GM23338 (cell line): ENCODE results near the gene MED13L. TPM values are rescaled to one million over a fixed set of nuclear protein-coding genes. Genes with fewer than 3 reads are reported as not detected.

Experiments
- ATAC-seq: fragments of 200-7000 bp; cut with Tn5 transposase; 3 replicates; pipeline ENCODE4 v1.9.1; 2020
- DNase-seq: peaks from one replicate; pipeline ENCODE4 v3.0.0-alpha.2; 2015; ENCODE audit warnings: low spot score
- H2AFZ ChIP-seq: fragments of 200-600 bp; sonication (generic); 2 replicates; pipeline ENCODE4 v1.8.0; 2016; ENCODE audit warnings: antibody characterized with exemption, mild to moderate bottlenecking, moderate library complexity
- H3F3A ChIP-seq: fragments of 200-600 bp; sonication (generic); replicated peaks from 2 replicates; pipeline ENCODE4 v1.8.0; 2017; ENCODE audit warnings: antibody characterized with exemption, mixed run types, low read depth
- H3K27ac ChIP-seq: fragments of 200-600 bp; sonication (generic); 2 replicates; pipeline ENCODE4 v1.6.1; 2016; ENCODE audit warnings: low read depth
- H3K27me3 ChIP-seq: fragments of 200-600 bp; sonication (generic); 2 replicates; pipeline ENCODE4 v1.8.0; 2016; ENCODE audit warnings: mild to moderate bottlenecking, mixed run types, moderate library complexity; ENCODE audit not compliant: insufficient read depth
- H3K36me3 ChIP-seq: fragments of 200-600 bp; sonication (generic); 2 replicates; pipeline ENCODE4 v1.8.0; 2016; ENCODE audit warnings: mild to moderate bottlenecking; ENCODE audit not compliant: insufficient read depth
- H3K4me1 ChIP-seq: fragments of 200-600 bp; sonication (generic); 2 replicates; pipeline ENCODE4 v1.8.0; 2016; ENCODE audit warnings: mild to moderate bottlenecking, moderate library complexity; ENCODE audit not compliant: insufficient read depth
- H3K4me2 ChIP-seq: fragments of 200-600 bp; sonication (generic); 2 replicates; pipeline ENCODE4 v1.7.1; 2017; ENCODE audit warnings: mixed run types
- H3K4me3 ChIP-seq: fragments of 200-600 bp; sonication (generic); 2 replicates; pipeline ENCODE4 v1.6.1; 2016; ENCODE audit warnings: mixed run types
- H3K79me2 ChIP-seq: fragments of 200-600 bp; sonication (generic); replicated peaks from 2 replicates; pipeline ENCODE4 v1.8.0; 2017; ENCODE audit warnings: mild to moderate bottlenecking; ENCODE audit not compliant: insufficient read depth
- H3K9me2 ChIP-seq: fragments of 200-600 bp; sonication (generic); 2 replicates; pipeline ENCODE4 v1.8.0; 2017; ENCODE audit not compliant: insufficient read depth
- H4K20me1 ChIP-seq: fragments of 200-600 bp; sonication (generic); replicated peaks from 2 replicates; pipeline ENCODE4 v1.8.0; 2017; ENCODE audit warnings: mild to moderate bottlenecking; ENCODE audit not compliant: insufficient read depth
- H3K27ac Mint-ChIP-seq: 2 replicates; pipeline ENCODE4 v1.8.0; 2020; ENCODE audit warnings: inconsistent platforms, mild to moderate bottlenecking, moderate library complexity, mixed read lengths
- H3K27me3 Mint-ChIP-seq: 3 replicates; pipeline ENCODE4 v1.8.0; 2022; ENCODE audit warnings: low read depth, mild to moderate bottlenecking, moderate library complexity, mixed read lengths, inconsistent platforms; ENCODE audit not compliant: insufficient read depth, poor library complexity
- H3K36me3 Mint-ChIP-seq: 3 replicates; pipeline ENCODE4 v1.8.0; 2021; ENCODE audit warnings: low read depth, mild to moderate bottlenecking, inconsistent platforms, moderate library complexity, mixed read lengths
- H3K4me1 Mint-ChIP-seq: 3 replicates; pipeline ENCODE4 v1.8.0; 2020; ENCODE audit warnings: mild to moderate bottlenecking, inconsistent platforms, mixed read lengths
- H3K4me3 Mint-ChIP-seq: 3 replicates; pipeline ENCODE4 v1.8.0; 2021; ENCODE audit warnings: moderate library complexity, mild to moderate bottlenecking, inconsistent platforms, mixed read lengths
- H3K9me3 Mint-ChIP-seq: 3 replicates; pipeline ENCODE4 v1.8.0; 2020; ENCODE audit warnings: moderate library complexity, mild to moderate bottlenecking, inconsistent platforms, mixed read lengths
- CREB1 ChIP-seq: fragments of 250-450 bp; sonication (Bioruptor Pico); IDR thresholded peaks from 2 replicates; pipeline ENCODE4 v1.5.0; 2020; ENCODE audit warnings: low read depth, mild to moderate bottlenecking, moderate library complexity
- CTCF ChIP-seq, 2 experiments: fragments of 200-600 bp in 1 of 2; sonication (generic) in 1 of 2; conservative IDR thresholded peaks; 2 replicates each; pipeline versions ENCODE4 v1.5.1 to v1.6.1; 2016 to 2017; ENCODE audit warnings: antibody characterized with exemption in 2 of 2, low read depth in 2 of 2, mild to moderate bottlenecking in 2 of 2, moderate library complexity in 1 of 2
- EZH2 ChIP-seq: fragments of 200-600 bp; sonication (generic); IDR thresholded peaks from one replicate; pipeline ENCODE4 v1.8.0; 2017; ENCODE audit warnings: antibody characterized with exemption, mild to moderate bottlenecking, low read depth; ENCODE audit not compliant: unreplicated experiment
- EZH2phosphoT487 ChIP-seq: fragments of 200-600 bp; sonication (generic); IDR thresholded peaks from one replicate; pipeline ENCODE4 v1.8.1; 2018; ENCODE audit warnings: antibody characterized with exemption; ENCODE audit not compliant: unreplicated experiment
- JUNB ChIP-seq: IDR thresholded peaks from one replicate; pipeline ENCODE4 v1.6.1; 2016; ENCODE audit warnings: antibody characterized with exemption; ENCODE audit not compliant: unreplicated experiment
- NANOG ChIP-seq: IDR thresholded peaks from 2 replicates; pipeline ENCODE4 v1.6.1; 2016; ENCODE audit warnings: antibody characterized with exemption, borderline replicate concordance
- POLR2AphosphoS5 ChIP-seq: IDR thresholded peaks from 2 replicates; pipeline ENCODE4 v1.6.1; 2016; ENCODE audit warnings: antibody characterized with exemption, low read depth
- STAT1 ChIP-seq: IDR thresholded peaks from one replicate; pipeline ENCODE4 v1.6.1; 2016; ENCODE audit warnings: antibody characterized with exemption; ENCODE audit not compliant: unreplicated experiment
- ZNF114 ChIP-seq: fragments of 250-450 bp; sonication (Bioruptor Pico); IDR thresholded peaks from 2 replicates; pipeline ENCODE4 v1.5.0; 2020; ENCODE audit warnings: mild to moderate bottlenecking, moderate library complexity
- ZNF331 ChIP-seq: fragments of 250-450 bp; sonication (Bioruptor Pico); IDR thresholded peaks from 2 replicates; pipeline ENCODE4 v1.5.0; 2020; ENCODE audit warnings: low read depth, mild to moderate bottlenecking, moderate library complexity
- ZNF462 ChIP-seq: fragments of 250-450 bp; sonication (Bioruptor Pico); IDR thresholded peaks from 2 replicates; pipeline ENCODE4 v1.5.0; 2020; ENCODE audit warnings: mild to moderate bottlenecking, moderate library complexity
- polyA plus RNA-seq: library from polyadenylated mRNA; unstranded; fragments of >200 nt; fragmentation: Nextera tagmentation; extraction: Ambion mirVana; gene quantifications from 2 replicates; pipeline ENCODE4 v1.2.1, GENCODE V29; 2016
- total RNA-seq: library from RNA; depleted of rRNA; stranded (reverse); fragments of >200 nt; shearing (Covaris generic); gene quantifications from 2 replicates; pipeline ENCODE4 v1.2.3, GENCODE V29; 2014

The MED13L gene
- total and polyA plus RNA-seq, 2 experiments from 2014 or later: 20.9 to 73.6 TPM

GRCh38 chr12:116125956-116126566 lies 151.4 kb downstream of the MED13L start:
- H3K9me2 ChIP-seq: no peaks in the 10 kb centered on the region
- H3K27me3 ChIP-seq: no peaks in the 10 kb centered on the region
- Mint-ChIP-seq H3K4me1 (peaks cover 61% of the 10 kb centered on the region), H3K27me3 (no peaks in the 10 kb centered on the region), H3K27ac (peak overlapping the region; percentile 58; the same call in 1 of the 2 replicates), H3K36me3 (no peaks in the 10 kb centered on the region), H3K9me3 (no peaks in the 10 kb centered on the region), H3K4me3 (no peak overlapping the region)
- peaks cover 95% of the 10 kb centered on the region for H3K79me2 ChIP-seq
- H3F3A ChIP-seq: no peaks in the 10 kb centered on the region
- TF ChIP-seq CREB1 (CRISPR knock-in tag): no peak
- H3K4me1 ChIP-seq: peaks cover 57% of the 10 kb centered on the region
- ATAC-seq (peak; percentile 86), DNase-seq (peak; percentile 42)
- H3K4me2 ChIP-seq: no peak overlapping the region
- H3K36me3 ChIP-seq: no peaks in the 10 kb centered on the region
- H3K27ac ChIP-seq: no peak overlapping the region
- H2AFZ ChIP-seq: no peak overlapping the region
- peaks cover 13% of the 10 kb centered on the region for H4K20me1 ChIP-seq
- no peak overlapping the region for H3K4me3 ChIP-seq

- H3K27me3 Mint-ChIP-seq: no peaks in the 10 kb centered on the region
- no peak overlapping the region for H3K27ac ChIP-seq
- TF ChIP-seq CTCF (conservative IDR thresholded peaks at IDR 0.05; ENCODE audit: low read depth in 2 of 2): no peak
- TF ChIP-seq JUNB: no peak
- no peak for TF ChIP-seq STAT1
- TF ChIP-seq ZNF114: no peak
- no peak for TF ChIP-seq ZNF331
- no peak for TF ChIP-seq EZH2
- no peak for TF ChIP-seq ZNF462 (CRISPR knock-in tag)
- TF ChIP-seq CREB1 (CRISPR knock-in tag): no peak
- TF ChIP-seq POLR2AphosphoS5: no peak
- TF ChIP-seq EZH2phosphoT487: no peak
- no peak for TF ChIP-seq NANOG
These were observed 152.4 kb downstream of the MED13L start for GRCh38 chr12:116125084-116125483.

More at GRCh38 chr12:116125084-116125483, 152.4 kb downstream of the MED13L start:
- DNase-seq (no peak), ATAC-seq (no peak)
- Mint-ChIP-seq H3K4me3 (no peak overlapping the region), H3K27ac (no peak overlapping the region), H3K36me3 (no peaks in the 10 kb centered on the region), H3K4me1 (peaks cover 65% of the 10 kb centered on the region), H3K9me3 (no peaks in the 10 kb centered on the region)
- Histone ChIP-seq H4K20me1 (peaks cover 15% of the 10 kb centered on the region), H3F3A (no peaks in the 10 kb centered on the region), H3K9me2 (no peaks in the 10 kb centered on the region), H3K36me3 (no peaks in the 10 kb centered on the region), H2AFZ (no peak overlapping the region), H3K4me2 (no peak overlapping the region), H3K4me1 (peaks cover 58% of the 10 kb centered on the region), H3K27me3 (no peaks in the 10 kb centered on the region), H3K79me2 (peaks cover 94% of the 10 kb centered on the region), H3K4me3 (no peak overlapping the region)
